K562 (cell line): ENCODE results near the gene SETMAR. TPM values are rescaled to one million over a fixed set of nuclear protein-coding genes. Genes with fewer than 3 reads are reported as not detected.
A peak's percentile ranks its signal among the peaks of the same experiment; 100 is the strongest.

Experiments
- ATAC-seq: fragments of 200-7000 bp; cut with Tn5 transposase; 3 replicates; pipeline ENCODE4 v1.9.1; 2020; ENCODE audit warnings: moderate library complexity
- BruUV-seq: library from RNA; stranded (reverse); fragments of 400-500 nt; replicated peaks from 2 replicates; lab custom pipeline; 2021; lab: Mats Ljungman, UMichigan
- CTCF ChIA-PET: fragments of 300-600 bp; formaldehyde crosslinking; extraction: SDS; loops from one replicate; lab custom pipeline; 2021; ENCODE audit warnings: low intra/inter-chr PET ratio; lab: Yijun Ruan, JAX
- POLR2A ChIA-PET: fragments of 300-600, 350-650 bp; sonication (Branson Sonifier 250); formaldehyde crosslinking; extraction: SDS; loops from one replicate; lab custom pipeline; 2021; ENCODE audit warnings: antibody characterized with exemption, inconsistent platforms; lab: Yijun Ruan, JAX
- DNase-seq, 4 experiments: peaks; one replicate each; pipeline versions ENCODE4 v3.0.0 to v3.0.0-alpha.2; 2011 to 2018; ENCODE audit warnings: low spot score in 3 of 4, mixed read lengths in 3 of 4; ENCODE audit errors: extremely low read depth in 1 of 4
- FAIRE-seq: peaks from 2 replicates; lab custom pipeline; 2011; peaks lifted over from hg19 to GRCh38; lab: Jason Lieb, UNC
- H2AFZ ChIP-seq: 2 replicates; pipeline ENCODE4 v1.6.0; 2011; ENCODE audit warnings: low read depth, low read length, control low read depth, inconsistent platforms
- H3K27ac ChIP-seq: fragments of 200-600 bp; 3 replicates; pipeline ENCODE4 v1.8.0; 2011; ENCODE audit warnings: low read depth, mild to moderate bottlenecking, control low read depth, inconsistent platforms, low read length, moderate library complexity, mixed read lengths; ENCODE audit errors: extremely low read depth
- H3K27me3 ChIP-seq, 2 experiments: fragments of 300-600 bp in 1 of 2; 2 replicates in 1 of 2; 3 replicates in 1 of 2; pipeline versions ENCODE4 v1.6.0 to v1.8.0; 2011; ENCODE audit warnings: inconsistent platforms in 2 of 2, low read length in 2 of 2, mild to moderate bottlenecking in 1 of 2, mixed read lengths in 1 of 2, moderate library complexity in 1 of 2; ENCODE audit not compliant: control insufficient read depth in 2 of 2, insufficient read depth in 2 of 2
- H3K36me3 ChIP-seq: fragments of 300-600 bp; 3 replicates; pipeline ENCODE4 v1.8.0; 2011; ENCODE audit warnings: mild to moderate bottlenecking, low read length, inconsistent platforms; ENCODE audit not compliant: control insufficient read depth, insufficient read depth
- H3K4me1 ChIP-seq, 2 experiments: fragments of 200-600 bp in 1 of 2; replicated peaks in 1 of 2; 2 replicates in 1 of 2; 3 replicates in 1 of 2; pipeline versions ENCODE4 v1.5.1 to v1.8.0; 2011; ENCODE audit warnings: inconsistent platforms in 2 of 2, low read length in 2 of 2, mild to moderate bottlenecking in 1 of 2, mixed read lengths in 1 of 2, moderate library complexity in 1 of 2; ENCODE audit not compliant: control insufficient read depth in 2 of 2, insufficient read depth in 2 of 2
- H3K4me2 ChIP-seq: 2 replicates; pipeline ENCODE4 v1.6.1; 2011; ENCODE audit warnings: low read length, control low read depth, inconsistent platforms, mixed read lengths; ENCODE audit not compliant: insufficient read depth
- H3K4me3 ChIP-seq: fragments of 200-600 bp; sonication (generic), shearing (Covaris generic); 2 replicates; pipeline ENCODE4 v1.5.1; 2016; ENCODE audit warnings: control low read depth, inconsistent platforms
- H3K79me2 ChIP-seq: fragments of 200-600 bp; 3 replicates; pipeline ENCODE4 v1.8.0; 2011; ENCODE audit warnings: low read length, inconsistent platforms; ENCODE audit not compliant: control insufficient read depth, insufficient read depth
- H3K9ac ChIP-seq, 2 experiments: 2 replicates each; pipeline versions ENCODE4 v1.6.0 to v1.6.1; 2011; ENCODE audit warnings: low read depth in 2 of 2, low read length in 2 of 2, control low read depth in 1 of 2, inconsistent platforms in 1 of 2, mild to moderate bottlenecking in 1 of 2, mixed read lengths in 1 of 2; ENCODE audit not compliant: insufficient read depth in 1 of 2
- H3K9me1 ChIP-seq: one replicate; pipeline ENCODE4 v1.6.0; 2011; ENCODE audit warnings: inconsistent platforms, mild to moderate bottlenecking, low read length, moderate library complexity; ENCODE audit not compliant: control insufficient read depth, insufficient read depth
- H3K9me3 ChIP-seq: replicated peaks from 2 replicates; pipeline ENCODE4 v1.5.1; 2011; ENCODE audit warnings: low read depth, low read length, inconsistent platforms; ENCODE audit not compliant: control insufficient read depth, insufficient read depth
- H4K20me1 ChIP-seq: replicated peaks from 2 replicates; pipeline ENCODE4 v1.6.1; 2011; ENCODE audit warnings: low read length, inconsistent platforms, mixed read lengths; ENCODE audit not compliant: control insufficient read depth, insufficient read depth
- BMI1 ChIP-seq: fragments of 150-350 bp; IDR thresholded peaks from 2 replicates; pipeline ENCODE4 v1.6.1; 2014; ENCODE audit warnings: low read length
- CTBP1 ChIP-seq: fragments of 450-650 bp; IDR thresholded peaks from 2 replicates; pipeline ENCODE4 v1.6.1; 2016; ENCODE audit warnings: borderline replicate concordance
- ETV1 ChIP-seq: fragments of 450-650 bp; conservative IDR thresholded peaks from 2 replicates; pipeline ENCODE4 v1.6.1; 2016; ENCODE audit warnings: missing genetic modification characterization, control low read depth, low read depth, missing compliant biosample characterization
- FOXM1 ChIP-seq, 2 experiments: fragments of 450-650 bp in 1 of 2; sonication (generic) in 1 of 2; formaldehyde crosslinking in 1 of 2; IDR thresholded peaks; 2 replicates each; pipeline versions ENCODE4 v1.6.1 to v1.9.0; 2017 to 2022; ENCODE audit warnings: low read depth in 2 of 2, mild to moderate bottlenecking in 2 of 2, missing genetic modification reagents in 1 of 2, moderate library complexity in 1 of 2
- MYNN ChIP-seq, 2 experiments: sonication (generic); formaldehyde crosslinking in 1 of 2; IDR thresholded peaks; 2 replicates each; pipeline versions ENCODE4 v1.5.0 to v1.6.1; 2016 to 2020; ENCODE audit warnings: antibody characterized with exemption in 1 of 2, missing genetic modification reagents in 1 of 2
- POLR2AphosphoS5 ChIP-seq: IDR thresholded peaks from 2 replicates; pipeline ENCODE4 v1.6.1; 2011; ENCODE audit warnings: mild to moderate bottlenecking, low read depth, low read length, moderate library complexity; ENCODE audit not compliant: control insufficient read depth, insufficient read depth
- RNF2 ChIP-seq: sonication (generic); IDR thresholded peaks from 2 replicates; pipeline ENCODE4 v1.6.1; 2016
- WGBS: fragments of 100-300 bp; shearing (Covaris generic); methylation state at CpG from one replicate; pipeline ENCODE4 v1.1.6; 2016; ENCODE audit warnings: low coverage, mixed read lengths; ENCODE audit not compliant: insufficient coverage; ENCODE audit errors: missing lambda C conversion rate; 5-methylcytosine and 5-hydroxymethylcytosine counted together
- in situ Hi-C: fragments of 300-500 bp; cut with MboI; formaldehyde crosslinking; loops from 4 replicates; pipeline ENCODE4 v1.15.0; 2018; ENCODE audit warnings: inconsistent platforms, mixed read lengths
- intact Hi-C: fragments of 100-400 bp; cut with micrococcal nuclease; formaldehyde crosslinking; loops from 2 replicates; pipeline ENCODE4 v1.14.2; 2022
- polyA plus RNA-seq, 8 experiments: library from polyadenylated mRNA; depleted of rRNA in 4 of 8; stranded (reverse) in 5 of 8; unstranded in 3 of 8; fragments of >200 nt; fragmentation: Nextera tagmentation in 2 of 8; fragmentation: Illumina TruSeq in 1 of 8; extraction: Ambion mirVana in 2 of 8; extraction: Trizol in 1 of 8; gene quantifications; 2 replicates each; pipeline versions ENCODE4 v1.2.1 to v1.2.3, GENCODE V29; 2011 to 2014; ENCODE audit warnings: inconsistent platforms in 1 of 8, missing spikeins in 1 of 8
- total RNA-seq, 7 experiments: library from RNA; depleted of rRNA in 6 of 7; stranded (reverse); fragments of >200 nt in 6 of 7; fragmentation: Illumina TruSeq in 2 of 7; extraction: Trizol in 2 of 7; gene quantifications; 2 replicates each; pipeline versions ENCODE4 v1.2.1 to v1.2.3, GENCODE V29; 2011 to 2021; ENCODE audit warnings: low replicate concordance in 1 of 7
- TF ChIP-seq, protein P1 (sequence below): fragments of 200-400 bp; formaldehyde crosslinking; IDR thresholded peaks from 2 replicates; pipeline ENCODE4 v1.6.1; 2017; ENCODE audit warnings: mild to moderate bottlenecking, low read depth, low read length, moderate library complexity

SETMAR gene
- total and polyA plus RNA-seq, 9 of the 15 experiments (the other 6 are each of a cell fraction or from before 2014, with no cell fraction given): 5.5 to 25.1 (median 18.2) TPM

DNA sequence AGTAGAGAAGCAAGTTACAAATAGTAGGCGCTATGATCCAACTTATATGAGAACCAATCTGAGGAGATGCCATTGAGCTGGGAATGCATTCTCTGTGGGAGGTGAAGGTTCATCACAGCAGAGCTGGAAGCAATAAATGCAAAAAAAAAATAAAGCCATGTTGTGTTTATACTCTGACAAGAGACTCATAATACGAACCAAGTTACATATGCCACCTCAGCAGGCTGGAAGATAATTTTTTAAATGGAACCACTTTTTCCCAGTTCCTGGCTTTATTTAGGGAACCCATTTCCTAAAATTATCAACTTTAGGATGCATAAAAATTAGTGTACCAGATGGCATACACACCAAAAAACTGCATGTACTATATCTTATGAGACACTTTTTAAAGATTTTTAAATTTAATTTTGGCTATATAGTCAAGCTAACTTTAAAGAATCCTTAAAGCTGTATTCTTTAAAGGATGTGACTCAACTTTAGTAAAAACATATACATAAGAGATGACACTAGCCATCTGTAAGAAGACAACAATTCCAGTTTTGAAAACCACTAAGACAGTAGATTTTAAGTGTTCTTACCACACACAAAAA, 23.6 kb upstream of the SETMAR start:
- Histone ChIP-seq H3K27ac (no peak overlapping the region), H3K4me1 (no peaks in the 10 kb centered on the region), H3K9me1 (no peaks in the 10 kb centered on the region), H3K4me3 (no peak overlapping the region), H4K20me1 (no peaks in the 10 kb centered on the region), H3K27me3 (no peaks in the 10 kb centered on the region), H3K9me3 (no peaks in the 10 kb centered on the region), H2AFZ (no peak overlapping the region), H3K79me2 (no peaks in the 10 kb centered on the region), H3K36me3 (no peaks in the 10 kb centered on the region), H3K4me2 (no peak overlapping the region), H3K9ac (no peak overlapping the region)
- TF ChIP-seq MYNN (IDR thresholded peaks at IDR 0.05): no peak
- no peak for TF ChIP-seq MYNN (CRISPR knock-in tag; IDR thresholded peaks at IDR 0.05)
- TF ChIP-seq FOXM1 (IDR thresholded peaks at IDR 0.05; ENCODE audit: low read depth): no peak
- TF ChIP-seq FOXM1 (CRISPR knock-in tag; IDR thresholded peaks at IDR 0.05; ENCODE audit: low read depth): no peak
- TF ChIP-seq RNF2: no peak
- TF ChIP-seq BMI1: no peak
- TF ChIP-seq, protein P1, sequence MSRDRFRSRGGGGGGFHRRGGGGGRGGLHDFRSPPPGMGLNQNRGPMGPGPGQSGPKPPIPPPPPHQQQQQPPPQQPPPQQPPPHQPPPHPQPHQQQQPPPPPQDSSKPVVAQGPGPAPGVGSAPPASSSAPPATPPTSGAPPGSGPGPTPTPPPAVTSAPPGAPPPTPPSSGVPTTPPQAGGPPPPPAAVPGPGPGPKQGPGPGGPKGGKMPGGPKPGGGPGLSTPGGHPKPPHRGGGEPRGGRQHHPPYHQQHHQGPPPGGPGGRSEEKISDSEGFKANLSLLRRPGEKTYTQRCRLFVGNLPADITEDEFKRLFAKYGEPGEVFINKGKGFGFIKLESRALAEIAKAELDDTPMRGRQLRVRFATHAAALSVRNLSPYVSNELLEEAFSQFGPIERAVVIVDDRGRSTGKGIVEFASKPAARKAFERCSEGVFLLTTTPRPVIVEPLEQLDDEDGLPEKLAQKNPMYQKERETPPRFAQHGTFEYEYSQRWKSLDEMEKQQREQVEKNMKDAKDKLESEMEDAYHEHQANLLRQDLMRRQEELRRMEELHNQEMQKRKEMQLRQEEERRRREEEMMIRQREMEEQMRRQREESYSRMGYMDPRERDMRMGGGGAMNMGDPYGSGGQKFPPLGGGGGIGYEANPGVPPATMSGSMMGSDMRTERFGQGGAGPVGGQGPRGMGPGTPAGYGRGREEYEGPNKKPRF: no peak
- no peak for TF ChIP-seq ETV1 (tag)
- TF ChIP-seq CTBP1: no peak
- TF ChIP-seq POLR2AphosphoS5: no peak
- ATAC-seq (no peak), FAIRE-seq (peak; percentile 48), DNase-seq (no peak)
- intact Hi-C loops (no loop called here), in situ Hi-C loops (loop anchor here (25.0 kb wide), 1 partner anchor 467 kb away; no protein-coding TSS in a partner anchor)
- no TSS peak for BruUV-seq
- WGBS: 0% methylated on average over 2 of the region's 2 CpGs
- ChIA-PET CTCF (no interaction called here), POLR2A (interaction anchor here (1.0 to 1.6 kb wide), 2 partner anchors 8 to 18 kb away, joined by 3 read pairs; no protein-coding TSS in a partner anchor)
